HEK293T (cell line): ENCODE results near the gene RNPEP.

Source experiments
- ARNT ChIP-seq: fragments of 450-650 bp; IDR thresholded peaks from 2 replicates; pipeline ENCODE4 v1.6.1; 2017; ENCODE audit warnings: mild to moderate bottlenecking
- BHLHE40 ChIP-seq: fragments of 450-650 bp; IDR thresholded peaks from 2 replicates; pipeline ENCODE4 v1.6.1; 2016; ENCODE audit warnings: mild to moderate bottlenecking, moderate library complexity, borderline replicate concordance
- CTBP1 ChIP-seq: fragments of 450-650 bp; IDR thresholded peaks from 2 replicates; pipeline ENCODE4 v1.6.1; 2016; ENCODE audit warnings: borderline replicate concordance
- ELF4 ChIP-seq: fragments of 450-650 bp; IDR thresholded peaks from 2 replicates; pipeline ENCODE4 v1.6.1; 2017; ENCODE audit warnings: antibody characterized with exemption
- FOXA1 ChIP-seq: fragments of 450-650 bp; IDR thresholded peaks from 2 replicates; pipeline ENCODE4 v1.6.1; 2016; ENCODE audit warnings: mild to moderate bottlenecking
- FOXK2 ChIP-seq: fragments of 450-650 bp; IDR thresholded peaks from 2 replicates; pipeline ENCODE4 v1.6.1; 2016; ENCODE audit warnings: mild to moderate bottlenecking
- FOXM1 ChIP-seq: fragments of 450-650 bp; IDR thresholded peaks from 2 replicates; pipeline ENCODE4 v1.6.1; 2017; ENCODE audit warnings: mild to moderate bottlenecking, borderline replicate concordance
- HDGF ChIP-seq: fragments of 450-650 bp; IDR thresholded peaks from 2 replicates; pipeline ENCODE4 v1.6.1; 2017; ENCODE audit warnings: antibody characterized with exemption, borderline replicate concordance
- NFRKB ChIP-seq: fragments of 450-650 bp; IDR thresholded peaks from 2 replicates; pipeline ENCODE4 v1.6.1; 2016; ENCODE audit warnings: mild to moderate bottlenecking, moderate library complexity
- SP1 ChIP-seq: fragments of 450-650 bp; IDR thresholded peaks from 2 replicates; pipeline ENCODE4 v1.6.1; 2017
- SUZ12 ChIP-seq: fragments of 450-650 bp; IDR thresholded peaks from 2 replicates; pipeline ENCODE4 v1.6.1; 2016; ENCODE audit warnings: mild to moderate bottlenecking
- TARDBP ChIP-seq: fragments of 450-650 bp; IDR thresholded peaks from 2 replicates; pipeline ENCODE4 v1.6.1; 2016
- ZNF384 ChIP-seq: fragments of 450-650 bp; IDR thresholded peaks from 2 replicates; pipeline ENCODE4 v1.6.1; 2016
- TF ChIP-seq, protein P1 (sequence below): fragments of 450-650 bp; IDR thresholded peaks from 2 replicates; pipeline ENCODE4 v1.6.1; 2016

DNA sequence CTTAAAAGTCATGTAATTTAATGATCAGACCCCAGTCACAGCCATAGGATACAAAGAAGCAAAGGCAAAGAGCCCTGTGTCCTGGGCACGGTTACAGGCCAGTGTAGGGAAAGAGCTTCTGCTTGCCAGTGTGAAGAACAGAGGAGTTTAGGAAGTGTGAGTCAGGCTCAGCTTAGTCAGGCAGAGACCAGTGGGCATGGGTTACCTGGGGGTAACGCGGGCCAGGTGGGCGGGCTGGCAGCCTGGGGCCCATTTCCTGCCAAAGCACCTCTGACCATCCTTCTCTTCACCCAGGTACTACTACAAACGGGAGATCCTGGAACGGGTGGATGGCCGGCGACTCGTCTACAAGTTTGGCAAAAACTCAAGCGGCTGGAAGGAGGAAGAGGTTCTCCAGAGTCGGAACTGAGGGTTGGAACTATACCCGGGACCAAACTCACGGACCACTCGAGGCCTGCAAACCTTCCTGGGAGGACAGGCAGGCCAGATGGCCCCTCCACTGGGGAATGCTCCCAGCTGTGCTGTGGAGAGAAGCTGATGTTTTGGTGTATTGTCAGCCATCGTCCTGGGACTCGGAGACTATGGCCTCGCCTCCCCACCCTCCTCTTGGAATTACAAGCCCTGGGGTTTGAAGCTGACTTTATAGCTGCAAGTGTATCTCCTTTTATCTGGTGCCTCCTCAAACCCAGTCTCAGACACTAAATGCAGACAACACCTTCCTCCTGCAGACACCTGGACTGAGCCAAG, 32.6 kb downstream of the RNPEP start:
- TF ChIP-seq NFRKB = no peak
- no peak for TF ChIP-seq ELF4
- TF ChIP-seq SP1 = no peak
- TF ChIP-seq, protein P1, sequence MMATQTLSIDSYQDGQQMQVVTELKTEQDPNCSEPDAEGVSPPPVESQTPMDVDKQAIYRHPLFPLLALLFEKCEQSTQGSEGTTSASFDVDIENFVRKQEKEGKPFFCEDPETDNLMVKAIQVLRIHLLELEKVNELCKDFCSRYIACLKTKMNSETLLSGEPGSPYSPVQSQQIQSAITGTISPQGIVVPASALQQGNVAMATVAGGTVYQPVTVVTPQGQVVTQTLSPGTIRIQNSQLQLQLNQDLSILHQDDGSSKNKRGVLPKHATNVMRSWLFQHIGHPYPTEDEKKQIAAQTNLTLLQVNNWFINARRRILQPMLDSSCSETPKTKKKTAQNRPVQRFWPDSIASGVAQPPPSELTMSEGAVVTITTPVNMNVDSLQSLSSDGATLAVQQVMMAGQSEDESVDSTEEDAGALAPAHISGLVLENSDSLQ = no peak
- TF ChIP-seq FOXM1 = no peak
- TF ChIP-seq BHLHE40 = no peak
- no peak for TF ChIP-seq ZNF384
- no peak for TF ChIP-seq HDGF
- no peak for TF ChIP-seq ARNT
- TF ChIP-seq SUZ12 = no peak
- TF ChIP-seq FOXK2 = no peak
- no peak for TF ChIP-seq FOXA1
- TF ChIP-seq TARDBP = no peak
- TF ChIP-seq CTBP1 = no peak
